SK-N-SH (cell line): ENCODE measurements around the gene TMEM127. TPM values are rescaled to one million over a fixed set of nuclear protein-coding genes. Genes with fewer than 3 reads are reported as not detected.

Experiments used
- CTCF ChIA-PET: fragments of 300-600, 350-600 bp; formaldehyde crosslinking; extraction: SDS; loops from one replicate; lab custom pipeline; 2021; lab: Yijun Ruan, JAX
- POLR2A ChIA-PET: fragments of 350-600 bp; sonication (Branson Sonifier 250); formaldehyde crosslinking; extraction: SDS; loops from one replicate; lab custom pipeline; 2020; ENCODE audit warnings: antibody characterized with exemption, inconsistent platforms; lab: Yijun Ruan, JAX
- DNase-seq: peaks from one replicate; pipeline ENCODE4 v3.0.0; 2012
- H2AFZ ChIP-seq: fragments of 200-600 bp; sonication (generic); 2 replicates; pipeline ENCODE4 v1.8.1; 2016; ENCODE audit warnings: antibody characterized with exemption, mild to moderate bottlenecking, low read depth
- H3F3A ChIP-seq: fragments of 200-600 bp; sonication (generic); replicated peaks from 2 replicates; pipeline ENCODE3; 2016; ENCODE audit warnings: antibody characterized with exemption, mild to moderate bottlenecking; ENCODE audit not compliant: insufficient read depth
- H3K27ac ChIP-seq, 2 experiments: fragments of 200-500 bp in 1 of 2; fragments of 200-600 bp in 1 of 2; sonication (Bioruptor generic) in 1 of 2; sonication (generic), shearing (Covaris generic) in 1 of 2; 2 replicates each; pipeline versions ENCODE4 v1.5.1 to v1.6.1; 2014 to 2016; ENCODE audit warnings: low read depth in 2 of 2, inconsistent platforms in 1 of 2, low read length in 1 of 2, mild to moderate bottlenecking in 1 of 2, mixed read lengths in 1 of 2
- H3K27me3 ChIP-seq: fragments of 200-600 bp; sonication (generic), shearing (Covaris generic); 2 replicates; pipeline ENCODE4 v1.6.1; 2016; ENCODE audit warnings: mixed run types; ENCODE audit not compliant: insufficient read depth
- H3K36me3 ChIP-seq, 2 experiments: fragments of 200-500 bp in 1 of 2; fragments of 200-600 bp in 1 of 2; sonication (Bioruptor generic) in 1 of 2; sonication (generic) in 1 of 2; replicated peaks in 1 of 2; 2 replicates each; pipeline versions ENCODE3 to v1.5.1; 2014 to 2016; ENCODE audit warnings: low read length in 1 of 2, mild to moderate bottlenecking in 1 of 2; ENCODE audit not compliant: insufficient read depth in 2 of 2, control insufficient read depth in 1 of 2
- H3K4me1 ChIP-seq, 2 experiments: fragments of 200-500 bp in 1 of 2; fragments of 200-600 bp in 1 of 2; sonication (Bioruptor generic) in 1 of 2; sonication (generic), shearing (Covaris generic) in 1 of 2; 2 replicates each; pipeline versions ENCODE4 v1.5.1 to v1.6.1; 2014 to 2016; ENCODE audit warnings: low read depth in 1 of 2, low read length in 1 of 2, mixed run types in 1 of 2; ENCODE audit not compliant: insufficient read depth in 2 of 2, control insufficient read depth in 1 of 2
- H3K4me2 ChIP-seq: fragments of 200-600 bp; sonication (generic), shearing (Covaris generic); 2 replicates; pipeline ENCODE4 v1.6.1; 2017; ENCODE audit warnings: mixed run types
- H3K4me3 ChIP-seq, 2 experiments: fragments of 200-500 bp in 1 of 2; fragments of 200-600 bp in 1 of 2; sonication (Bioruptor generic) in 1 of 2; sonication (generic), shearing (Covaris generic) in 1 of 2; 2 replicates each; pipeline versions ENCODE4 v1.5.1 to v1.8.1; 2014 to 2016; ENCODE audit warnings: low read depth in 2 of 2, inconsistent platforms in 1 of 2, low read length in 1 of 2, mild to moderate bottlenecking in 1 of 2, mixed read lengths in 1 of 2, moderate library complexity in 1 of 2
- H3K79me2 ChIP-seq: fragments of 200-600 bp; sonication (generic); 2 replicates; pipeline ENCODE4 v1.8.1; 2017; ENCODE audit warnings: mild to moderate bottlenecking; ENCODE audit not compliant: insufficient read depth
- H3K9ac ChIP-seq: fragments of 200-600 bp; sonication (generic); 2 replicates; pipeline ENCODE4 v1.6.1; 2017; ENCODE audit warnings: mixed run types
- H3K9me2 ChIP-seq: fragments of 200-600 bp; sonication (generic); 2 replicates; pipeline ENCODE4 v1.6.1; 2017; ENCODE audit warnings: mixed run types
- H3K9me3 ChIP-seq: fragments of 200-600 bp; sonication (generic); 2 replicates; pipeline ENCODE4 v1.6.1; 2017; ENCODE audit warnings: mixed run types, mild to moderate bottlenecking, moderate library complexity
- H4K20me1 ChIP-seq: fragments of 200-600 bp; sonication (generic); 2 replicates; pipeline ENCODE4 v1.6.1; 2017; ENCODE audit warnings: mild to moderate bottlenecking, mixed run types; ENCODE audit not compliant: insufficient read depth
- EZH2phosphoT487 ChIP-seq: fragments of 200-600 bp; sonication (generic); IDR thresholded peaks from 2 replicates; pipeline ENCODE4 v1.6.1; 2017; ENCODE audit warnings: low read depth, mixed run types, mild to moderate bottlenecking, antibody characterized with exemption, moderate library complexity, borderline replicate concordance
- FOXJ3 ChIP-seq: sonication (generic); formaldehyde crosslinking; IDR thresholded peaks from 2 replicates; pipeline ENCODE4 v1.5.1; 2020; ENCODE audit warnings: mild to moderate bottlenecking, missing genetic modification reagents
- MEF2A ChIP-seq: IDR thresholded peaks from 2 replicates; pipeline ENCODE4 v1.4.0; 2012; ENCODE audit warnings: low read depth, borderline replicate concordance
- RCOR1 ChIP-seq: fragments of 150-350 bp; IDR thresholded peaks from 2 replicates; pipeline ENCODE4 v1.6.1; 2017; ENCODE audit warnings: antibody characterized with exemption, low read length
- RFX5 ChIP-seq: IDR thresholded peaks from 2 replicates; pipeline ENCODE4 v1.6.1; 2012; ENCODE audit warnings: mild to moderate bottlenecking, improper control_type of control experiment, low read length
- SIN3A ChIP-seq: IDR thresholded peaks from 2 replicates; pipeline ENCODE4 v1.6.1; 2012; ENCODE audit warnings: low read depth, mild to moderate bottlenecking, low read length, moderate library complexity, borderline replicate concordance
- WGBS: methylation state at CpG from one replicate; pipeline ENCODE4 v1.1.6; 2017; ENCODE audit warnings: low lambda C conversion rate; 5-methylcytosine and 5-hydroxymethylcytosine counted together
- polyA plus RNA-seq, 3 experiments: library from polyadenylated mRNA; depleted of rRNA; stranded (reverse); fragments of >200 nt; gene quantifications; 2 replicates each; pipeline ENCODE4 v1.2.3, GENCODE V29; 2012
- TF ChIP-seq, protein P1 (sequence below): IDR thresholded peaks from 2 replicates; pipeline ENCODE4 v1.4.0; 2012; ENCODE audit warnings: low read depth, borderline replicate concordance
- TF ChIP-seq, protein P2 (sequence below): fragments of 200-600 bp; sonication (generic); IDR thresholded peaks from 2 replicates; pipeline ENCODE4 v1.6.1; 2017; ENCODE audit warnings: antibody characterized with exemption, mild to moderate bottlenecking, moderate library complexity
- TF ChIP-seq, protein P3 (sequence below): IDR thresholded peaks from 2 replicates; pipeline ENCODE4 v1.4.0; 2012; ENCODE audit warnings: low read depth
- TF ChIP-seq, protein P4 (sequence below): IDR thresholded peaks from 2 replicates; pipeline ENCODE4 v1.6.1; 2012; ENCODE audit warnings: mild to moderate bottlenecking, low read depth, low read length, moderate library complexity

The TMEM127 gene
- polyA plus RNA-seq, 1 of the 3 experiments (the other 2 are of a cell fraction), result 40.9 TPM

DNA sequence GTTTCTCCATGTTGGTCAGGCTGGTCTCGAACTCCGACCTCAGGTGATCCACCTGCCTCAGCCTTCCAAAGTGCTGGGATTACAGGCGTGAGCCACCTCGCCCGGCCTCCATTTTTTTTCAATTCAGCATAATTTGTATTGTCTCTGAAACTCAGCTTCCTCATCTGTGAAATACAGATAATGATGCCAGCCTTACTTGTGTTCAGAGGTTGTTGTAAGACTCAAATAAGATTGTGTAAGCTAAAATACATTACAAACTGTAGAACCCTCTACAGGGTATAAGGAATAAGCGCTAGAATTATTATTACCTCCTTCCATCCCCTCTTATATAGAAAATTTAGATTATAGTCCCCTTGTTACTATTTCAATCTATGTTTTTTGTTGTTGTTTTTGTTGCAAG lies 32.4 kb downstream of the TMEM127 start:
- H3K9ac ChIP-seq, result no peak overlapping the region
- H3K4me2 ChIP-seq, result no peak overlapping the region
- H3K9me3 ChIP-seq, result no peaks in the 10 kb centered on the region
- DNase-seq, result no peak
- H3K27ac ChIP-seq, result no peak overlapping the region
- H3K4me3 ChIP-seq, result no peak overlapping the region
- no peaks in the 10 kb centered on the region for H3F3A ChIP-seq
- WGBS, result 95% methylated on average over 6 of the region's 6 CpGs
- no peaks in the 10 kb centered on the region for H3K36me3 ChIP-seq
- no peaks in the 10 kb centered on the region; a peak in 1 of 4 replicates for H3K4me1 ChIP-seq
- no peaks in the 10 kb centered on the region for H3K27me3 ChIP-seq
- no peak overlapping the region for H2AFZ ChIP-seq
- peaks cover 7% of the 10 kb centered on the region; the same call in 1 of the 2 replicates for H3K79me2 ChIP-seq
- no peaks in the 10 kb centered on the region for H3K9me2 ChIP-seq
- CTCF ChIA-PET, result interaction anchor here (0.7 to 1.4 kb wide), 2 partner anchors 16 to 59 kb away, joined by 4 read pairs; no protein-coding TSS in a partner anchor
- POLR2A ChIA-PET, result no interaction called here
- H4K20me1 ChIP-seq, result no peaks in the 10 kb centered on the region
- no peak for TF ChIP-seq SIN3A
- no peak for TF ChIP-seq RFX5
- TF ChIP-seq MEF2A, result no peak
- TF ChIP-seq, protein P1, sequence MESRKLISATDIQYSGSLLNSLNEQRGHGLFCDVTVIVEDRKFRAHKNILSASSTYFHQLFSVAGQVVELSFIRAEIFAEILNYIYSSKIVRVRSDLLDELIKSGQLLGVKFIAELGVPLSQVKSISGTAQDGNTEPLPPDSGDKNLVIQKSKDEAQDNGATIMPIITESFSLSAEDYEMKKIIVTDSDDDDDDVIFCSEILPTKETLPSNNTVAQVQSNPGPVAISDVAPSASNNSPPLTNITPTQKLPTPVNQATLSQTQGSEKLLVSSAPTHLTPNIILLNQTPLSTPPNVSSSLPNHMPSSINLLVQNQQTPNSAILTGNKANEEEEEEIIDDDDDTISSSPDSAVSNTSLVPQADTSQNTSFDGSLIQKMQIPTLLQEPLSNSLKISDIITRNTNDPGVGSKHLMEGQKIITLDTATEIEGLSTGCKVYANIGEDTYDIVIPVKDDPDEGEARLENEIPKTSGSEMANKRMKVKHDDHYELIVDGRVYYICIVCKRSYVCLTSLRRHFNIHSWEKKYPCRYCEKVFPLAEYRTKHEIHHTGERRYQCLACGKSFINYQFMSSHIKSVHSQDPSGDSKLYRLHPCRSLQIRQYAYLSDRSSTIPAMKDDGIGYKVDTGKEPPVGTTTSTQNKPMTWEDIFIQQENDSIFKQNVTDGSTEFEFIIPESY, result no peak
- TF ChIP-seq EZH2phosphoT487, result no peak
- TF ChIP-seq, protein P2, sequence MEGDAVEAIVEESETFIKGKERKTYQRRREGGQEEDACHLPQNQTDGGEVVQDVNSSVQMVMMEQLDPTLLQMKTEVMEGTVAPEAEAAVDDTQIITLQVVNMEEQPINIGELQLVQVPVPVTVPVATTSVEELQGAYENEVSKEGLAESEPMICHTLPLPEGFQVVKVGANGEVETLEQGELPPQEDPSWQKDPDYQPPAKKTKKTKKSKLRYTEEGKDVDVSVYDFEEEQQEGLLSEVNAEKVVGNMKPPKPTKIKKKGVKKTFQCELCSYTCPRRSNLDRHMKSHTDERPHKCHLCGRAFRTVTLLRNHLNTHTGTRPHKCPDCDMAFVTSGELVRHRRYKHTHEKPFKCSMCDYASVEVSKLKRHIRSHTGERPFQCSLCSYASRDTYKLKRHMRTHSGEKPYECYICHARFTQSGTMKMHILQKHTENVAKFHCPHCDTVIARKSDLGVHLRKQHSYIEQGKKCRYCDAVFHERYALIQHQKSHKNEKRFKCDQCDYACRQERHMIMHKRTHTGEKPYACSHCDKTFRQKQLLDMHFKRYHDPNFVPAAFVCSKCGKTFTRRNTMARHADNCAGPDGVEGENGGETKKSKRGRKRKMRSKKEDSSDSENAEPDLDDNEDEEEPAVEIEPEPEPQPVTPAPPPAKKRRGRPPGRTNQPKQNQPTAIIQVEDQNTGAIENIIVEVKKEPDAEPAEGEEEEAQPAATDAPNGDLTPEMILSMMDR, result no peak
- TF ChIP-seq, protein P3, sequence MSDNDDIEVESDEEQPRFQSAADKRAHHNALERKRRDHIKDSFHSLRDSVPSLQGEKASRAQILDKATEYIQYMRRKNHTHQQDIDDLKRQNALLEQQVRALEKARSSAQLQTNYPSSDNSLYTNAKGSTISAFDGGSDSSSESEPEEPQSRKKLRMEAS, result no peak
- no peak for TF ChIP-seq RCOR1
- TF ChIP-seq, protein P4, sequence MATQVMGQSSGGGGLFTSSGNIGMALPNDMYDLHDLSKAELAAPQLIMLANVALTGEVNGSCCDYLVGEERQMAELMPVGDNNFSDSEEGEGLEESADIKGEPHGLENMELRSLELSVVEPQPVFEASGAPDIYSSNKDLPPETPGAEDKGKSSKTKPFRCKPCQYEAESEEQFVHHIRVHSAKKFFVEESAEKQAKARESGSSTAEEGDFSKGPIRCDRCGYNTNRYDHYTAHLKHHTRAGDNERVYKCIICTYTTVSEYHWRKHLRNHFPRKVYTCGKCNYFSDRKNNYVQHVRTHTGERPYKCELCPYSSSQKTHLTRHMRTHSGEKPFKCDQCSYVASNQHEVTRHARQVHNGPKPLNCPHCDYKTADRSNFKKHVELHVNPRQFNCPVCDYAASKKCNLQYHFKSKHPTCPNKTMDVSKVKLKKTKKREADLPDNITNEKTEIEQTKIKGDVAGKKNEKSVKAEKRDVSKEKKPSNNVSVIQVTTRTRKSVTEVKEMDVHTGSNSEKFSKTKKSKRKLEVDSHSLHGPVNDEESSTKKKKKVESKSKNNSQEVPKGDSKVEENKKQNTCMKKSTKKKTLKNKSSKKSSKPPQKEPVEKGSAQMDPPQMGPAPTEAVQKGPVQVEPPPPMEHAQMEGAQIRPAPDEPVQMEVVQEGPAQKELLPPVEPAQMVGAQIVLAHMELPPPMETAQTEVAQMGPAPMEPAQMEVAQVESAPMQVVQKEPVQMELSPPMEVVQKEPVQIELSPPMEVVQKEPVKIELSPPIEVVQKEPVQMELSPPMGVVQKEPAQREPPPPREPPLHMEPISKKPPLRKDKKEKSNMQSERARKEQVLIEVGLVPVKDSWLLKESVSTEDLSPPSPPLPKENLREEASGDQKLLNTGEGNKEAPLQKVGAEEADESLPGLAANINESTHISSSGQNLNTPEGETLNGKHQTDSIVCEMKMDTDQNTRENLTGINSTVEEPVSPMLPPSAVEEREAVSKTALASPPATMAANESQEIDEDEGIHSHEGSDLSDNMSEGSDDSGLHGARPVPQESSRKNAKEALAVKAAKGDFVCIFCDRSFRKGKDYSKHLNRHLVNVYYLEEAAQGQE, result no peak
- TF ChIP-seq FOXJ3, result no peak
- TF ChIP-seq, all 33 proteins: peak for 0
